Retinal pigment epithelial cell (primary cell): ENCODE data around the gene TNNI3K.

Experiments used
- DNase-seq: peaks from one replicate; pipeline ENCODE4 v3.0.0-alpha.2; 2010; ENCODE audit warnings: low read depth
- H3K4me3 ChIP-seq: 2 replicates; pipeline ENCODE4 v1.5.1; 2011; ENCODE audit warnings: mild to moderate bottlenecking, low read length, control low read depth, moderate library complexity
- TF ChIP-seq, protein P1 (sequence below): conservative IDR thresholded peaks from 2 replicates; pipeline ENCODE4 v1.5.1; 2011; ENCODE audit warnings: low read depth, low read length, control low read depth, inconsistent platforms

The TNNI3K gene

DNA sequence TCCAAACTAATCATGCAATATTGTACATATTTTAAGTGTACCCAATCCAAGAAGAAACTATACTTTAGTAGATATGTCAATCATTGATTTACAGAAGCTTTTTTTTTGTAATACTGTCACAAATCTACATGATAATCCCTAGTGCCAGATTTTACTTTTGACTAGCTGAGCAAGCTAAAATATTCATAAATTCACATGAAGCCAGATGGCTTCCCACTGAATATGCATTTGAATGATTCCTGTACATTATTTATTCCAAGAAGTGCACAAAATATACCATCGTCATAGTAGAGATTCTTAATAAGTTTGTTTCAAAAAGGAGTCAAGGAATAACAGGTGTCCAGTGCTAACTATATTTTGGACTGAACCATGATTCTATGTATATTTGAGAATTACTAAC, 20.0 kb upstream of the TNNI3K start:
- H3K4me3 ChIP-seq, result no peak overlapping the region

DNA sequence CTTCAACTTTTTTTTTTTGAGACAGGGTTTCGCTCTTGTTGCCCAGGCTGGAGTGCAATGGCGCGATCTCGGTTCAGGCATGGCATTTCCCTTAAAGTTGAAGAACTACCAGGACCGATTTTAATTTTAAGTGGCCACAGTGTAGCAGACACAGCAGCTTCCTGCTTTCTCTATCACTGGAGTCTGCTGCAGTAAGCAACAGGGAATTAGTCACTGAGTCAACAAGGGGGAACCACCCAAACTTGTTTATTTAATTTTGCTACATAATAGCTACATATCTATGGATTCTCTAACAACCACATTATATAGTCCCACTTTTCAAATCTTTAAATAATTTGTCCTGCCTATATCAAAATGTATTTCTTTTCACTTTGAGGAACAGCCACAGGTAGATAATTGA, 12.5 kb upstream of the TNNI3K start:
- no peak for DNase-seq
- TF ChIP-seq, protein P1, sequence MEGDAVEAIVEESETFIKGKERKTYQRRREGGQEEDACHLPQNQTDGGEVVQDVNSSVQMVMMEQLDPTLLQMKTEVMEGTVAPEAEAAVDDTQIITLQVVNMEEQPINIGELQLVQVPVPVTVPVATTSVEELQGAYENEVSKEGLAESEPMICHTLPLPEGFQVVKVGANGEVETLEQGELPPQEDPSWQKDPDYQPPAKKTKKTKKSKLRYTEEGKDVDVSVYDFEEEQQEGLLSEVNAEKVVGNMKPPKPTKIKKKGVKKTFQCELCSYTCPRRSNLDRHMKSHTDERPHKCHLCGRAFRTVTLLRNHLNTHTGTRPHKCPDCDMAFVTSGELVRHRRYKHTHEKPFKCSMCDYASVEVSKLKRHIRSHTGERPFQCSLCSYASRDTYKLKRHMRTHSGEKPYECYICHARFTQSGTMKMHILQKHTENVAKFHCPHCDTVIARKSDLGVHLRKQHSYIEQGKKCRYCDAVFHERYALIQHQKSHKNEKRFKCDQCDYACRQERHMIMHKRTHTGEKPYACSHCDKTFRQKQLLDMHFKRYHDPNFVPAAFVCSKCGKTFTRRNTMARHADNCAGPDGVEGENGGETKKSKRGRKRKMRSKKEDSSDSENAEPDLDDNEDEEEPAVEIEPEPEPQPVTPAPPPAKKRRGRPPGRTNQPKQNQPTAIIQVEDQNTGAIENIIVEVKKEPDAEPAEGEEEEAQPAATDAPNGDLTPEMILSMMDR, result no peak
- no peak overlapping the region for H3K4me3 ChIP-seq

More for the DNA sequence above, 20.0 kb upstream of the TNNI3K start:
- no peak for DNase-seq
- TF ChIP-seq, protein P1, result no peak

DNA sequence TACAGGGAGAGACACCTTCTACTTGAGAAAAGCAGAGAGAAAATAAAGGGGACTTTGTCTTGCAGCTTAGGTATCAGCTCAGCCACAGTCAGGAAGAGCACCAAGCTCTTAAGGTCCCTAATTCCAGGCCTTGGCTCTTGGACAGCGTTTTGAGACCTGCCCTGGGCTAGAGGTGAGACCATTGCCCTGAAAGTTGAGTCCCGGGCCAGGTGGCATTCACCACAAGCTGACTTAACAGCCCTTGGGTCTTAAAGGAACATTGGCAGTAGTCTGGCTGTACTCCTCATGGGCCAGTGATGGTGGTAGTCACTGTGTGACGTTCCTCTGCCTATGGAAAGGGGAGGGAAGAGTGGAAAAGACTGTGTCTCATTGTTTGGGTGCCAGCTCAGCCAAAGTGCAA, 11.7 kb upstream of the TNNI3K start:
- no peak for DNase-seq
- H3K4me3 ChIP-seq, result no peak overlapping the region
- TF ChIP-seq, protein P1, result no peak

DNA sequence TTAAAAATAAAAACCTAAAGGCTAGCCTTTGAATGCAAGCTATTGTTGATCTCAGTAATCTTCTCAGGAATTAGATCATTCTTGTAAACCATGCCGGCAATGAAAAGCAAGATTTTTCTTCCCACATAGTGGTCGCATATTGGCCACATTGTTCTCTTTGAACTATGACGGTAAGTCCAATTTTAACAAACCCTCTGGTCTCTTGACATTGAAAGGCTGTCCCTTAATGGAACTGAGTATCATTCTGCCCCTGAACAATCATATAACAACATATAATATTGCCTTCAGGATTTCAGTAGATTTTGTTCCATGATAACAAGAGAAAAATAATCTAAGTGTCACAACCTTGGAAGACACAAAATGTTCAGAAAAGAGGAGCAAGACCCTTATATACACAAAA, 1.3 kb downstream of the TNNI3K start:
- peak; percentile 7 for DNase-seq
- TF ChIP-seq, protein P1, result no peak
- H3K4me3 ChIP-seq, result no peak overlapping the region

DNA sequence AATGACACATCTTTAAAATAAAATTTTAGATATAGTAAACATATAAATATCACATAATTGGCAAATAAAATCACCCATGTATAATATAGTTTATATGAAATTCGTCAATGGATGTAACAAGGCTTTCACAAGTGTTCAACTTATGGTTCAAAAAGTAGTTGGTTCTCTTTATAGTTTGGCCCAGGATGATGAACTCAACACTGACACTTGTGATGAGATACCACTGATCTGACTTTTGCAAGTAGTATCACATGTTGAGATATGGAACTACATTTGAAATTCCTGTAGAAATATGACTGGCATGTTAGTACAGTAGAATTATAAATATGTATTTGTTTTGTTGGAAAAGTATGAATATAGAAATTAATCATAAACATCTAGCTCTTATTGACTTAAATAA, 1.8 kb downstream of the TNNI3K start:
- no peak for DNase-seq
- TF ChIP-seq, protein P1, result no peak
- no peak overlapping the region for H3K4me3 ChIP-seq

DNA sequence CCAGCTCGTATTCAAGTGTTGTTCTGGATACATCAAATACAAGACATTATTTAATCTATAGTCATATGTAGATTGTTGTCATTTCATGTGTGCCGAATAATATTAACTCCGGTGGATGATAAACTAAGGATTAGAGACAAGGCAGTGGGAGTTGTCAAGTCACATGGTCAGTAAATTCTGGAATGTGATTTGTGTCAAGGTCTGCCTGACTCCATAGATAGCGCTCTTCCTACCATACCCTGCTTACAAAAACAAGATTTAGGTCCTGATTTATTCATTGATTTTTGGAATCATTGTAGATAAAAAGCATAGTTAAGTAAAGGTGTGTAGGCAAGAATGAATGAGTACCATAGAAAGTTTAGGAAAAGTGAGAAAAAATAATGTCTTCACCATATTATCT, 2.6 kb downstream of the TNNI3K start:
- no peak for DNase-seq
- TF ChIP-seq, protein P1, result no peak

DNA sequence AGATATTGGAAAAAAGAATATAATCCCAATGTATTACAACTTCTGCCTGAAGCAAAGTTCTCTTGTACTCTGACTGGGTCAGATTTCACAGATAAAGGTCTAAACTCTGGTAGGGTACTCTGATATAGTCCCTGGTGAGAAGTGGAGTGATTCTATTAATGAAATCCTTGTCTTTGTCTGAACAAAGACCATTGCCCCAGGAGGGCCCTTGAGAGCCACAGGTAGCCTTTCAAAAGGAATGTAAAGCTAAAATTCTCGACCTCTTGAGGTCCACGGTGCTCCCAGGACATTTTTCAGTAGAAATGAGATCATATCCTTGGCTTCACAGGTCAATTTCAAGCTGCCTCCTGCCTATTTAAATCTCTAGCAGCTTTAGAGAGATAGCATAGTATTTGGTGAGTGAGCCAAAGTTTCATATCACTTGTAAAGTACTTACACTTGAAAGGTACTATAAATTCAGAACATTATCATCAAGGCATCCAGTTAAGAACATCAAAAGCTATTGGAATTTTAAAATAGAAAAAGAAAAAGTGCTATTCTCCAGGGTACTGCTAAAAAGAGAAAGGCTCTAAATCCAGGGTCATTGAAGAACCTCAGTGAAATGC, 10.1 kb downstream of the TNNI3K start:
- TF ChIP-seq, protein P1, result no peak
- DNase-seq, result no peak

More for the DNA sequence above, 2.6 kb downstream of the TNNI3K start:
- H3K4me3 ChIP-seq, result no peak overlapping the region

More for the DNA sequence above, 10.1 kb downstream of the TNNI3K start:
- H3K4me3 ChIP-seq, result no peak overlapping the region
